ENCODE data around the gene BCS1L.

Gene BCS1L

DNA sequence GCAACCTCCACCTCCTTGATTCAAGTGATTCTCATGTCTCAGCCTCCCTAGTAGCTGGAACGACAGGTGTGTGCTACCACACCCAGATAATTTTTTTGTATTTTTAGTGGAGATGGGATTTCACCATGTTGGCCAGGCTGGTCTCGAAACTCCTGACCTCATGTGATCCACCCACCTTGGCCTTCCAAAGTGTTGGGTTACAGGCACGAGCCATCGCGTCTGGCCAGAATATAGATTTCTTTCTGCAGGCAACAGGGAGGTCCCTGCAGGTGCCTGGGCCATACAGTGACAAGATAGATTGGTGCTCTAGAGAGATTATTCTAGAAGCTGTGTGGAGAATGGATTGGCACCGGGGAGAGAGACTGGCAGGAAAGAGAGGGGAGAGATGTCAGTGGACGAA is 38.5 kb upstream of the BCS1L start:
- no peaks in the 10 kb centered on the region for H3K4me1 ChIP-seq (ENCODE audit: insufficient read depth, low read length, poor library complexity, severe bottlenecking)
- no peak overlapping the region for H3K9ac ChIP-seq (ENCODE audit: low read depth, low read length, poor library complexity, severe bottlenecking)
- H3F3A ChIP-seq (ENCODE audit: low read depth) = no peaks in the 10 kb centered on the region
- no peak for TF ChIP-seq EZH2phosphoT487 (IDR thresholded peaks at IDR 0.05; ENCODE audit: borderline replicate concordance)
- TF ChIP-seq, protein P1, sequence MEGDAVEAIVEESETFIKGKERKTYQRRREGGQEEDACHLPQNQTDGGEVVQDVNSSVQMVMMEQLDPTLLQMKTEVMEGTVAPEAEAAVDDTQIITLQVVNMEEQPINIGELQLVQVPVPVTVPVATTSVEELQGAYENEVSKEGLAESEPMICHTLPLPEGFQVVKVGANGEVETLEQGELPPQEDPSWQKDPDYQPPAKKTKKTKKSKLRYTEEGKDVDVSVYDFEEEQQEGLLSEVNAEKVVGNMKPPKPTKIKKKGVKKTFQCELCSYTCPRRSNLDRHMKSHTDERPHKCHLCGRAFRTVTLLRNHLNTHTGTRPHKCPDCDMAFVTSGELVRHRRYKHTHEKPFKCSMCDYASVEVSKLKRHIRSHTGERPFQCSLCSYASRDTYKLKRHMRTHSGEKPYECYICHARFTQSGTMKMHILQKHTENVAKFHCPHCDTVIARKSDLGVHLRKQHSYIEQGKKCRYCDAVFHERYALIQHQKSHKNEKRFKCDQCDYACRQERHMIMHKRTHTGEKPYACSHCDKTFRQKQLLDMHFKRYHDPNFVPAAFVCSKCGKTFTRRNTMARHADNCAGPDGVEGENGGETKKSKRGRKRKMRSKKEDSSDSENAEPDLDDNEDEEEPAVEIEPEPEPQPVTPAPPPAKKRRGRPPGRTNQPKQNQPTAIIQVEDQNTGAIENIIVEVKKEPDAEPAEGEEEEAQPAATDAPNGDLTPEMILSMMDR (conservative IDR thresholded peaks at IDR 0.05; ENCODE audit: low read length) = no peak
- H4K20me1 ChIP-seq (ENCODE audit: insufficient read depth, low read length, poor library complexity, severe bottlenecking) = no peaks in the 10 kb centered on the region
- H3K79me2 ChIP-seq (ENCODE audit: insufficient read depth, low read length) = no peaks in the 10 kb centered on the region
- no peaks in the 10 kb centered on the region for H3K9me3 ChIP-seq (ENCODE audit: insufficient read depth, low read depth, low read length)
- H3K9me2 ChIP-seq (replicated peaks; ENCODE audit: low read depth, low read length) = no peaks in the 10 kb centered on the region
- H2AFZ ChIP-seq (ENCODE audit: low read length) = no peak overlapping the region
- H3K4me2 ChIP-seq (ENCODE audit: low read depth, low read length, poor library complexity, severe bottlenecking) = no peak overlapping the region
- H3K36me3 ChIP-seq (ENCODE audit: insufficient read depth, low read length) = no peaks in the 10 kb centered on the region
- H3K4me3 ChIP-seq (ENCODE audit: low read length, poor library complexity, severe bottlenecking) = no peak overlapping the region
- no peaks in the 10 kb centered on the region for H3K27me3 ChIP-seq (ENCODE audit: insufficient read depth, low read length, poor library complexity, severe bottlenecking)

DNA sequence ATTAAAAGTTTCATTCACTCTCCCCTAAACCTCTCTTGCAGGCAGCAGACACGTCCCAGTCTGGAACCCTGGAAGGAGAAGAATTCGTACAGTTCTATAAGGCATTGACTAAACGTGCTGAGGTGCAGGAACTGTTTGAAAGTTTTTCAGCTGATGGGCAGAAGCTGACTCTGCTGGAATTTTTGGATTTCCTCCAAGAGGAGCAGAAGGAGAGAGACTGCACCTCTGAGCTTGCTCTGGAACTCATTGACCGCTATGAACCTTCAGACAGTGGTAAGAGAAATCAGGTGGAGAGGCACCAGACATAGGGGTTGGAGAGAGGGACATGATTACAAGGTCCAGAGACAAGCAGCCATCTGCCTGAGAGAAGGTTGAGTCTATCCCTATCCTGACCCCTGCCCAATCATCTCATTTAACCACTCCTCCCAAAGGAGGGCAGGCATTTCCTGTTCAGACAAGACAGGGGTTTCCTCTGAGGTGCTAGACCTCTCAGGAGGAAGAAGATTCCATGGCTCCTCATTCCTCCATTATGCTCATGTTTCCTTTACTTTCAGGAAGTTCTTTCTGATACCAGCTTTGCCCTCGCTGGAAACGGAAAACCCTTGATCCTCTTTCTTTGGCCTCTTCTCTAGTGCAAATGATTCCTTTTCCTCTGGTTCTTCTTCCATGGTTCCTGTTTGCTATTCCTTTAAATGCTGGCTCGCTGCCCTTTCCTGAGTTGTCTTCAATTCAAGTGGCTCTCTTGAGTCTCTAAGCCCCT is 36.7 kb upstream of the BCS1L start:
- H3K9me2 ChIP-seq (replicated peaks; ENCODE audit: low read depth, low read length) = no peaks in the 10 kb centered on the region
- no peaks in the 10 kb centered on the region for H3K79me2 ChIP-seq (ENCODE audit: insufficient read depth, low read length)
- no peaks in the 10 kb centered on the region for H3K36me3 ChIP-seq (ENCODE audit: insufficient read depth, low read length)
- no peaks in the 10 kb centered on the region for H3K4me1 ChIP-seq (ENCODE audit: insufficient read depth, low read length, poor library complexity, severe bottlenecking)
- H4K20me1 ChIP-seq (ENCODE audit: insufficient read depth, low read length, poor library complexity, severe bottlenecking) = no peaks in the 10 kb centered on the region
- TF ChIP-seq, protein P1 (conservative IDR thresholded peaks at IDR 0.05; ENCODE audit: low read length) = no peak
- no peak for TF ChIP-seq EZH2phosphoT487 (IDR thresholded peaks at IDR 0.05; ENCODE audit: borderline replicate concordance)
- H3K9me3 ChIP-seq (ENCODE audit: insufficient read depth, low read depth, low read length) = no peaks in the 10 kb centered on the region
- H2AFZ ChIP-seq (ENCODE audit: low read length) = peak overlapping the region; percentile 75
- no peak overlapping the region for H3K4me2 ChIP-seq (ENCODE audit: low read depth, low read length, poor library complexity, severe bottlenecking)
- H3K9ac ChIP-seq (ENCODE audit: low read depth, low read length, poor library complexity, severe bottlenecking) = no peak overlapping the region
- H3K27me3 ChIP-seq (ENCODE audit: insufficient read depth, low read length, poor library complexity, severe bottlenecking) = no peaks in the 10 kb centered on the region
- no peak overlapping the region for H3K4me3 ChIP-seq (ENCODE audit: low read length, poor library complexity, severe bottlenecking)
- no peaks in the 10 kb centered on the region for H3F3A ChIP-seq (ENCODE audit: low read depth)

DNA sequence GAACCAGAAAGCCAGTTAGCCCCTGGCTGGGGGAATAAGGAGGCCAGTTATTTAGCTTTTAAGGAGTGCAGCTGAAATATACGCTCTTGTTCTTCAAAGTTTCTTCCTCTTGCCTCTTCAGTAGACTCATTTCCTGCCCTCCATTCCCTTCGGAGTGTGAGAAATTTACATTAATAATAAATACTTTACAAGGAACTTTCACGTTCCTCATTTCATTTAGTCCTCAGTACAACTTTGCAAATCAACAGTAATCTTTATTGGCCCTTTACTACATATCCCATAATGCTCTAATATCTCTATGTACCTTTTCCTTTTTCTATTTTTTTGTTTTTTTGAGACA is 36.1 kb upstream of the BCS1L start:
- H3F3A ChIP-seq (ENCODE audit: low read depth) = no peaks in the 10 kb centered on the region
- peak overlapping the region; percentile 75 for H2AFZ ChIP-seq (ENCODE audit: low read length)
- H3K4me2 ChIP-seq (ENCODE audit: low read depth, low read length, poor library complexity, severe bottlenecking) = no peak overlapping the region
- no peaks in the 10 kb centered on the region for H3K9me2 ChIP-seq (replicated peaks; ENCODE audit: low read depth, low read length)
- no peaks in the 10 kb centered on the region for H3K36me3 ChIP-seq (ENCODE audit: insufficient read depth, low read length)
- no peak overlapping the region for H3K4me3 ChIP-seq (ENCODE audit: low read length, poor library complexity, severe bottlenecking)
- H3K4me1 ChIP-seq (ENCODE audit: insufficient read depth, low read length, poor library complexity, severe bottlenecking) = no peaks in the 10 kb centered on the region
- no peaks in the 10 kb centered on the region for H3K9me3 ChIP-seq (ENCODE audit: insufficient read depth, low read depth, low read length)
- no peaks in the 10 kb centered on the region for H4K20me1 ChIP-seq (ENCODE audit: insufficient read depth, low read length, poor library complexity, severe bottlenecking)
- no peak for TF ChIP-seq EZH2phosphoT487 (IDR thresholded peaks at IDR 0.05; ENCODE audit: borderline replicate concordance)
- TF ChIP-seq, protein P1 (conservative IDR thresholded peaks at IDR 0.05; ENCODE audit: low read length) = no peak
- H3K79me2 ChIP-seq (ENCODE audit: insufficient read depth, low read length) = no peaks in the 10 kb centered on the region
- H3K27me3 ChIP-seq (ENCODE audit: insufficient read depth, low read length, poor library complexity, severe bottlenecking) = no peaks in the 10 kb centered on the region
- H3K9ac ChIP-seq (ENCODE audit: low read depth, low read length, poor library complexity, severe bottlenecking) = no peak overlapping the region
